Mucosa of descending colon (tissue), 3 donors: ENCODE data around the gene FBLN2. TPM values are rescaled to one million over a fixed set of nuclear protein-coding genes. Genes with fewer than 3 reads are reported as not detected.

Experiments used
- ATAC-seq: fragments of 200-7000 bp; cut with Tn5 transposase; one replicate; pipeline ENCODE4 v1.9.1; 2020; ENCODE audit warnings: mild to moderate bottlenecking, moderate library complexity
- DNase-seq, 3 donors: peaks; one replicate each; pipeline ENCODE4 v3.0.0-alpha.2; 2020
- H3K36me3 ChIP-seq: fragments of 200-600 bp; one replicate; pipeline ENCODE4 v1.8.0; 2021; ENCODE audit warnings: low read depth, mild to moderate bottlenecking
- H3K4me1 ChIP-seq: fragments of 200-600 bp; one replicate; pipeline ENCODE4 v1.8.0; 2021; ENCODE audit warnings: low read depth, mild to moderate bottlenecking
- H3K4me3 ChIP-seq: fragments of 200-600 bp; one replicate; pipeline ENCODE4 v1.8.0; 2021; ENCODE audit warnings: mild to moderate bottlenecking
- H3K9me3 ChIP-seq: fragments of 200-600 bp; one replicate; pipeline ENCODE4 v1.8.0; 2021; ENCODE audit warnings: mild to moderate bottlenecking
- CTCF ChIP-seq: fragments of 200-600 bp; IDR thresholded peaks from one replicate; pipeline ENCODE4 v1.8.0; 2022; ENCODE audit warnings: antibody characterized with exemption, mild to moderate bottlenecking
- intact Hi-C, 2 donors: fragments of 100-400 bp; cut with DNase I in 1 of 2; cut with micrococcal nuclease in 1 of 2; formaldehyde crosslinking; loops; one replicate each; pipeline versions ENCODE4 v1.11.0 to v1.11.1; 2022; cut with DNase I, micrococcal nuclease
- total RNA-seq, 3 donors: library from RNA; stranded (reverse); fragmentation: NEBNext Ultra II Directional in 2 of 3; extraction: Animal tissue kit (Norgen Biotek cat#: 25700) in 2 of 3; gene quantifications; one replicate each; pipeline versions ENCODE4 v1.2.1 to v1.2.4, GENCODE V29; 2021 to 2023
- donor health status: DM: no; HTN: no; CAD: no; lungs with moderate emphysema.
- donor health status: DM: no; HTN: no; CAD: no.
- donor health status: DM: no; HTN: yes; CAD: no.

The FBLN2 gene
- total RNA-seq, 3 donors from 2014 or later: 10.2 to 48.9 (median 30.5) TPM

- ATAC-seq: no peak
- H3K4me3 ChIP-seq: no peak overlapping the region
- no peak for TF ChIP-seq CTCF
- no peaks in the 10 kb centered on the region for H3K4me1 ChIP-seq
- DNase-seq: no peak
- intact Hi-C loops: no loop called here
- no peaks in the 10 kb centered on the region for H3K9me3 ChIP-seq
- H3K36me3 ChIP-seq: no peaks in the 10 kb centered on the region
These were observed 23.2 kb downstream of the FBLN2 start for GRCh38 chr3:13571831-13572750.

- H3K36me3 ChIP-seq: no peaks in the 10 kb centered on the region
- H3K9me3 ChIP-seq: no peaks in the 10 kb centered on the region
- H3K4me1 ChIP-seq: no peaks in the 10 kb centered on the region
- intact Hi-C loops: no loop called here
- no peak overlapping the region for H3K4me3 ChIP-seq
- no peak for DNase-seq
- no peak for ATAC-seq
- TF ChIP-seq CTCF: no peak
These were observed 24.1 kb downstream of the FBLN2 start for GRCh38 chr3:13572926-13573623.

- no peak for TF ChIP-seq CTCF
- H3K36me3 ChIP-seq: no peaks in the 10 kb centered on the region
- no peak overlapping the region for H3K4me3 ChIP-seq
- intact Hi-C loops: no loop called here
- peak in 1 of 3 donors; percentile 35 for DNase-seq
- no peaks in the 10 kb centered on the region for H3K9me3 ChIP-seq
- H3K4me1 ChIP-seq: no peaks in the 10 kb centered on the region
- ATAC-seq: no peak
These were observed 25.3 kb downstream of the FBLN2 start for GRCh38 chr3:13574083-13574797.

GRCh38 chr3:13574798-13575451, 26.0 kb downstream of the FBLN2 start:
- Histone ChIP-seq H3K9me3 (no peaks in the 10 kb centered on the region), H3K4me1 (no peaks in the 10 kb centered on the region), H3K4me3 (no peak overlapping the region), H3K36me3 (no peaks in the 10 kb centered on the region)
- intact Hi-C loops: no loop called here
- TF ChIP-seq CTCF: no peak
- peak in 1 of 3 donors; percentile 39 for DNase-seq
- no peak for ATAC-seq

GRCh38 chr3:13575459-13576061, 26.6 kb downstream of the FBLN2 start:
- Histone ChIP-seq H3K4me1 (no peaks in the 10 kb centered on the region), H3K4me3 (no peak overlapping the region), H3K9me3 (no peaks in the 10 kb centered on the region), H3K36me3 (no peaks in the 10 kb centered on the region)
- TF ChIP-seq CTCF: no peak
- ATAC-seq: no peak
- intact Hi-C loops: no loop called here
- peak in 1 of 3 donors; percentile 45 for DNase-seq
